Cerebellar cortex (tissue), 1 donor: Measurements from ENCODE around the gene SPIN2A.
"Not testable (repeated sequence)": the region's sequence is repeated elsewhere in the genome, so short reads cannot be mapped to it uniquely, and the experiment has no call there.

Source experiments
- DNase-seq: peaks from one replicate; pipeline ENCODE4 v3.0.0-alpha.2; 2015; ENCODE audit warnings: low spot score

SPIN2A gene

GRCh38 chrX:57102918-57103317 is 34.3 kb downstream of the SPIN2A start:
- DNase-seq: not testable (repeated sequence)
